Keratinocyte (primary cell): ENCODE data around the gene HOXC9.

Source experiments
- EZH2 ChIP-seq: IDR thresholded peaks from one replicate; pipeline ENCODE4 v1.6.1; 2012; ENCODE audit warnings: inconsistent platforms, mild to moderate bottlenecking, low read length, moderate library complexity
- TF ChIP-seq, protein P1 (sequence below), 3 experiments: IDR thresholded peaks in 1 of 3; conservative IDR thresholded peaks in 1 of 3; optimal IDR thresholded peaks in 1 of 3; 2 replicates in 2 of 3; 3 replicates in 1 of 3; pipeline versions ENCODE3 to v1.5.1; 2011; ENCODE audit warnings: low read length in 3 of 3, mild to moderate bottlenecking in 3 of 3, moderate library complexity in 2 of 3, control low read depth in 1 of 3, inconsistent platforms in 1 of 3; ENCODE audit not compliant: insufficient read depth in 2 of 3; ENCODE audit errors: extremely low read depth in 1 of 3

DNA sequence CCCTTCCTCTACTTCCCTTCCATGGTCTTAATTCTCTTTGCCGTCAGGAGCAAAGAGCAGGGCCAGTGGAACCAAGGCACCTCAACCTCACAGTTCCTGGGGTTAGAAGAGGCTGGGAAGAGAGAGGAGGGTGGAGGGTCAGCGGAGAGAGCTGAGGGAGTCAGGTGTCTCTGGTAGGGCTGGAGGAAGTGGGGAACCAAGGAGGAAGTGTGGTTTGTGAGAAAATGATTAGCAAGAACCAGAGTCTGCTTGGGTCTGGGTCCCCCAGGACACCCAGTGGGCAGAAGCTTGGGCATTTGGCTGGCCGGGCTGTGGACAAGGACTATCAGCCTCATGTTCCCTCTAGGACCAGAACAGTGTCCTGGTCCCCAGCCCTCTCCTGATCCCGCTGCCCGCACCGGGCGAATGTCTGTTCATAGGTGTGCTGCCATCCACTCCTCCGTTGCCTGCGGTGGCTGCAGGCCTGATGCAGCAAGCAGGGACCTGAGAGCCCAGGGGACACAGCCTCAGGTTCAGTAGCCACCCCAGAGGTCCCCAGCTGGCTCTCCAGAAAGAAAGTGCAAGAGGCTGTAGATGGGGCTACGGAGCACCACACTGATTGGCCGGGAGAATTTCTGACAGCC, 42.9 kb upstream of the HOXC9 start:
- TF ChIP-seq, protein P1, sequence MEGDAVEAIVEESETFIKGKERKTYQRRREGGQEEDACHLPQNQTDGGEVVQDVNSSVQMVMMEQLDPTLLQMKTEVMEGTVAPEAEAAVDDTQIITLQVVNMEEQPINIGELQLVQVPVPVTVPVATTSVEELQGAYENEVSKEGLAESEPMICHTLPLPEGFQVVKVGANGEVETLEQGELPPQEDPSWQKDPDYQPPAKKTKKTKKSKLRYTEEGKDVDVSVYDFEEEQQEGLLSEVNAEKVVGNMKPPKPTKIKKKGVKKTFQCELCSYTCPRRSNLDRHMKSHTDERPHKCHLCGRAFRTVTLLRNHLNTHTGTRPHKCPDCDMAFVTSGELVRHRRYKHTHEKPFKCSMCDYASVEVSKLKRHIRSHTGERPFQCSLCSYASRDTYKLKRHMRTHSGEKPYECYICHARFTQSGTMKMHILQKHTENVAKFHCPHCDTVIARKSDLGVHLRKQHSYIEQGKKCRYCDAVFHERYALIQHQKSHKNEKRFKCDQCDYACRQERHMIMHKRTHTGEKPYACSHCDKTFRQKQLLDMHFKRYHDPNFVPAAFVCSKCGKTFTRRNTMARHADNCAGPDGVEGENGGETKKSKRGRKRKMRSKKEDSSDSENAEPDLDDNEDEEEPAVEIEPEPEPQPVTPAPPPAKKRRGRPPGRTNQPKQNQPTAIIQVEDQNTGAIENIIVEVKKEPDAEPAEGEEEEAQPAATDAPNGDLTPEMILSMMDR (optimal IDR thresholded peaks at IDR 0.05 in 1 of 3, IDR thresholded peaks at IDR 0.05 in 1 of 3, conservative IDR thresholded peaks at IDR 0.05 in 1 of 3; ENCODE audit: extremely low read depth in 1 of 3, insufficient read depth in 2 of 3, low read length in 3 of 3) = no peak
- TF ChIP-seq EZH2 = no peak
